ENCODE data around the gene LEO1.

Gene LEO1

DNA sequence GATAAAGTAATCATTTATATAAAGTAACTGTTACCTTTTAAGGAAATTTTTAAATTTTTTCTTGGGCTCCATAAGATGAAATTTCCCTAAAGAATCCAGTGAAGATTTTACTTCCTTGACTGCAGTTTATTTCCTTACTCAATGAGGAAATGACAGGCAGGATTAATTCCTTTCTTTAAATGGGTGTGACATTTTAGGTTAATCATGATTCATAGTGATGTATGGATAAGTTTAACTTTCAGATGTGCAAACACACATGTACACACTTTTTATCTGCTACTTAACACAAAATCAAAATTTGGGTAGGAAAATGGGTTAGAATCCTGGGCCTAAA, 11.2 kb upstream of the LEO1 start:
- no peak for DNase-seq
- no peak for TF ChIP-seq CTCF (IDR thresholded peaks at IDR 0.05; ENCODE audit: low read depth, low read length)
- Histone ChIP-seq H3K27me3 (no peaks in the 10 kb centered on the region), H3K9me3 (no peaks in the 10 kb centered on the region), H3K4me1 (no peaks in the 10 kb centered on the region), H3K4me3 (ENCODE audit: low read depth, low read length) (no peak overlapping the region), H3K36me3 (no peaks in the 10 kb centered on the region)

DNA sequence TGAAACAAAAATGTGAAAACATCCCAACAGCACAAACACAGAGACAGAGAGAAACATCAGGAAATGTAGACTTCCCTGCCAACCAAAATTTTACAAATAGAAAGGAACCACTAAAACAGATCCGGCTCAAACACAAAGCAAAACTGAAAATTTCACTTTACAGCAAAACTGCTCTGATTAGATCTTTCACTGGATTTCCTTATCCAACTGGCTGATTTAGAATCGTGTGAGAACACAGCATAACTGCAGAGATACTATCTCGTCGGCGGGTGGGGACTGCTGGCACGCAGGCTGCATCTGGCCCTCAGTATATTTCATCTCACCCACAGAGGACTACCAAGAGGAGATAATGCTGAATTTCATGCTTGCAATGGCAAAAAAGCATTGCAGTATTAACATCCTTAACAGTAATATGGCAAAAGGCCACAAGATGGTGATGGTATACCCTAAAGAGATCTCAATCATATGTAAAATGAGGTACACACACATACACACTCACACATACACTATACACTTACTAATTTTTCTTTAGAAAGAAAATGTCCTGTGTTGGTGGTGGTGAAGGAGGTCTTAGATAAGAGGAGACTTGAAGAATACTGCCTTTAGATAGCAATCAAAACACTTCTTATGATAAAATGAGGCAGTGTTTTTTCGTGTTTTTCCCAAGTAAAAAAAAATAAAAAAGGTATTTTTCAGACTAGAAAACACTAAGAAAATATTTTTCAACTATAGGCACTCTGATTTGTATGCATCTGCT, 10.6 kb upstream of the LEO1 start:
- peak; percentile 39 for DNase-seq
- Histone ChIP-seq H3K4me1 (no peaks in the 10 kb centered on the region), H3K9me3 (no peaks in the 10 kb centered on the region), H3K27me3 (no peaks in the 10 kb centered on the region), H3K36me3 (no peaks in the 10 kb centered on the region), H3K4me3 (ENCODE audit: low read depth, low read length) (peak overlapping the region; percentile 32)
- peak; percentile 57 for TF ChIP-seq CTCF (IDR thresholded peaks at IDR 0.05; ENCODE audit: low read depth, low read length)

DNA sequence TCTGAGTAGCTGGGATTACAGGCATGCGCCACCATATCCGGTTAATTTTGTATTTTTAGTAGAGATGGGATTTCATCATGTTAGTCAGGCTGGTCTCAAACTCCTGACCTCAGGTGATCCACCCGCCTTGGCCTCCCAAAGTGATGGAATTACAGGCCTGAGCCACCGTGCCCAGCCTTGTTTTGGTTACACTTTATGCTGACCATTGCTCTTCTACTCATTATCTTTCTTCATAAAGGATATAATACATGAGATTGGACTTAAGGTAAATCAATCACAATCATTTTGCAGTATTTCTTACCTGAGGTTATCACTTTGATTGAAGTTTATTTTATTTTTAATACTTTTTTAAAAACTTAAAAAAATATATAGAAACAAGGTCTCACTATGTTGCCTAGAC, 2.2 kb upstream of the LEO1 start:
- H3K27me3 ChIP-seq, result no peaks in the 10 kb centered on the region
- H3K36me3 ChIP-seq, result no peaks in the 10 kb centered on the region
- H3K4me3 ChIP-seq (ENCODE audit: low read depth, low read length), result no peak overlapping the region
- no peak for TF ChIP-seq CTCF (IDR thresholded peaks at IDR 0.05; ENCODE audit: low read depth, low read length)
- H3K9me3 ChIP-seq, result no peaks in the 10 kb centered on the region
- no peak for DNase-seq
- no peaks in the 10 kb centered on the region for H3K4me1 ChIP-seq

- TF ChIP-seq CTCF (IDR thresholded peaks at IDR 0.05; ENCODE audit: low read depth, low read length), result no peak
- Histone ChIP-seq H3K4me1 (no peaks in the 10 kb centered on the region), H3K36me3 (no peaks in the 10 kb centered on the region), H3K9me3 (no peaks in the 10 kb centered on the region), H3K27me3 (no peaks in the 10 kb centered on the region), H3K4me3 (ENCODE audit: low read depth, low read length) (no peak overlapping the region)
- no peak for DNase-seq
Observed at GRCh38 chr15:51973220-51973619, 1.6 kb upstream of the LEO1 start.

DNA sequence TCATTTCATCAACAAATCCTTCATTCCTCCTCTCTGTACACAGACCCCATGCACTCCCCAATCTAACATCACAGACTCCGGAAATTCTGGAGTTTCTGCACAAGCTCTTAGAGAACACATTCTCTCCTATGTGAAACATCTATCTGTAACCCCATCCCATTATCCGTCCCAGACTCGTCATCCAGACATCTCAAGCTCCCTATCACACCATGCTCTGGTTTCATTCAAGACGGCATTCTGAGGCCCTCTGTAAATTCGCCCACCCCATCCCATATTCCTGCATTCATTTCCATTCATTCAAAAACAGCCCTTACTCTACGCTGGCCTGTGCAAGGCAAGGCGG, 575 bp downstream of the LEO1 start:
- DNase-seq, result no peak
- Histone ChIP-seq H3K36me3 (peaks cover 2% of the 10 kb centered on the region; the same call in 1 of the 2 replicates), H3K9me3 (peaks cover 4% of the 10 kb centered on the region; the same call in 1 of the 2 replicates), H3K4me3 (ENCODE audit: low read depth, low read length) (peak overlapping the region; percentile 96), H3K4me1 (peaks cover 4% of the 10 kb centered on the region; the same call in 1 of the 2 replicates), H3K27me3 (no peaks in the 10 kb centered on the region)
- no peak for TF ChIP-seq CTCF (IDR thresholded peaks at IDR 0.05; ENCODE audit: low read depth, low read length)

GRCh38 chr15:51970132-51970817, 1.3 kb downstream of the LEO1 start:
- Histone ChIP-seq H3K4me3 (ENCODE audit: low read depth, low read length) (peak overlapping the region; percentile 96), H3K27me3 (no peaks in the 10 kb centered on the region), H3K36me3 (peaks cover 5% of the 10 kb centered on the region), H3K4me1 (peaks cover 11% of the 10 kb centered on the region), H3K9me3 (peaks cover 4% of the 10 kb centered on the region; the same call in 1 of the 2 replicates)
- no peak for DNase-seq
- TF ChIP-seq CTCF (IDR thresholded peaks at IDR 0.05; ENCODE audit: low read depth, low read length), result no peak

Data from BE2C (cell line).